CD4-positive, alpha-beta T cell (primary cell): ENCODE results near the gene SLC17A9. TPM values are rescaled to one million over a fixed set of nuclear protein-coding genes. Genes with fewer than 3 reads are reported as not detected.

Experiments used
- ATAC-seq: fragments of 200-7000 bp; cut with Tn5 transposase; one replicate; pipeline ENCODE4 v1.10.0; 2022; ENCODE audit warnings: mild to moderate bottlenecking; ENCODE audit not compliant: poor library complexity
- CTCF ChIA-PET: fragments of 350-600 bp; sonication (Branson Sonifier 250); formaldehyde crosslinking; loops from one replicate; lab custom pipeline; 2021; ENCODE audit warnings: antibody characterized with exemption, inconsistent platforms; lab: Charles Lee
- POLR2A ChIA-PET: fragments of 350-600 bp; sonication (Branson Sonifier 250); formaldehyde crosslinking; loops from one replicate; lab custom pipeline; 2021; ENCODE audit warnings: antibody characterized with exemption, inconsistent platforms; lab: Charles Lee
- DNase-seq, 14 experiments: peaks; one replicate each; pipeline ENCODE4 v3.0.0-alpha.2; 2013 to 2020; ENCODE audit warnings: mixed read lengths in 2 of 14
- H3K27ac ChIP-seq, 2 donors: one replicate each; pipeline versions ENCODE4 v1.5.1 to v1.7.0; 2013; ENCODE audit warnings: low read length in 2 of 2, low read depth in 1 of 2, mild to moderate bottlenecking in 1 of 2
- H3K27me3 ChIP-seq, 2 experiments: 1 replicate in 1 of 2; 2 replicates in 1 of 2; pipeline versions ENCODE4 v1.6.1 to v1.7.0; 2013; ENCODE audit warnings: low read length in 2 of 2, control low read depth in 1 of 2, mild to moderate bottlenecking in 1 of 2, moderate library complexity in 1 of 2; ENCODE audit not compliant: insufficient read depth in 2 of 2, control insufficient read depth in 1 of 2
- H3K36me3 ChIP-seq: one replicate; pipeline ENCODE4 v1.6.1; 2013; ENCODE audit warnings: low read length, control low read depth; ENCODE audit not compliant: insufficient read depth
- H3K4me1 ChIP-seq: one replicate; pipeline ENCODE4 v1.6.1; 2013; ENCODE audit warnings: low read length, control low read depth; ENCODE audit not compliant: insufficient read depth
- H3K4me3 ChIP-seq: one replicate; pipeline ENCODE4 v1.5.1; 2013; ENCODE audit warnings: mild to moderate bottlenecking, low read length, moderate library complexity
- H3K9me3 ChIP-seq, 2 experiments: 1 replicate in 1 of 2; 2 replicates in 1 of 2; pipeline versions ENCODE4 v1.6.1 to v1.7.0; 2013; ENCODE audit warnings: low read length in 2 of 2, mild to moderate bottlenecking in 2 of 2, control low read depth in 1 of 2, moderate library complexity in 1 of 2; ENCODE audit not compliant: control insufficient read depth in 1 of 2, insufficient read depth in 1 of 2
- H3K27ac Mint-ChIP-seq: one replicate; pipeline ENCODE4 v1.8.0; 2020; ENCODE audit warnings: mixed read lengths
- H3K27me3 Mint-ChIP-seq: one replicate; pipeline ENCODE4 v1.8.0; 2021; ENCODE audit warnings: mixed read lengths
- H3K36me3 Mint-ChIP-seq: one replicate; pipeline ENCODE4 v1.8.0; 2021; ENCODE audit warnings: low read depth, mixed read lengths
- H3K4me1 Mint-ChIP-seq: one replicate; pipeline ENCODE4 v1.8.0; 2021; ENCODE audit warnings: low read depth, mixed read lengths
- H3K4me3 Mint-ChIP-seq: one replicate; pipeline ENCODE4 v1.8.0; 2020; ENCODE audit warnings: mild to moderate bottlenecking, mixed read lengths
- H3K9me3 Mint-ChIP-seq: one replicate; pipeline ENCODE4 v1.8.0; 2020; ENCODE audit warnings: mixed read lengths
- CTCF ChIP-seq: fragments of 200-600 bp; IDR thresholded peaks from one replicate; pipeline ENCODE4 v1.8.0; 2022; ENCODE audit warnings: antibody characterized with exemption, mild to moderate bottlenecking
- intact Hi-C, 2 experiments: fragments of 100-400 bp; cut with DNase I in 1 of 2; cut with micrococcal nuclease in 1 of 2; formaldehyde crosslinking; loops; one replicate each; pipeline versions ENCODE4 v1.15.1 to v1.9.0; 2023 to 2025; cut with DNase I, micrococcal nuclease
- total RNA-seq, 174 experiments: library from RNA in 2 of 174; stranded (reverse) in 2 of 174; gene quantifications; one replicate each; pipeline ENCODE4 v1.2.3 and lab custom pipeline; 2021 to 2026

Gene SLC17A9
- total RNA-seq, 2 experiments from 2014 or later = 3.5 to 5.5 TPM

DNA sequence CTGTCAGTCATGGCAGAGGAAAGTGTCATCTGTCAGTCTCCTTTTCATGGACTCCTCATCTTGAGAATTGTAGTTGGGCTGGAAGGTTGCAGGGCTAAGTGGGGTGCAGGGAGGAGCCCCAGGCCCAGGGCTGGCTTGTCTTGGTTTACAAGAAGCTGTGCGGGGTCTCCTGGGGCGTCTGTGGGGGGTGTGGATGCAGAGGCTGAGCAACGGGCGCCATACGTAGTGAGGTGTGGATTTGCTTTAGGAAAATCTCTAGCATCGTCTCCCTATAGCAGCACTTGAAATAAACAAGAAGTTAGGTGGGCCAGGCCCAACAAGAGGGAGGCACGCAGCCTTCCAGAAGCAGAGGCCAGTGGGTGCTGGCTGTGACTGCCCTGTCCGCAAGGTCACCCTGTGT is 1.8 kb upstream of the SLC17A9 start:
- no peak for TF ChIP-seq CTCF
- peaks cover 31% of the 10 kb centered on the region for H3K4me1 Mint-ChIP-seq
- Histone ChIP-seq H3K4me1 (peaks cover 42% of the 10 kb centered on the region), H3K9me3 (peaks cover 0 to 4% of the 10 kb centered on the region in 2 experiments), H3K36me3 (peaks cover 43% of the 10 kb centered on the region), H3K27me3 (no peaks in the 10 kb centered on the region), H3K4me3 (no peak overlapping the region), H3K27ac (no peak overlapping the region)
- no peak overlapping the region for H3K27ac Mint-ChIP-seq
- ChIA-PET CTCF (no interaction called here), POLR2A (interaction anchor here (0.9 kb wide), 1 partner anchor 25 kb away, joined by 4 read pairs; no protein-coding TSS in a partner anchor)
- DNase-seq (no peak), ATAC-seq (no peak)
- no peaks in the 10 kb centered on the region for H3K27me3 Mint-ChIP-seq
- intact Hi-C loops = loop anchor here in 1 of 2 experiments (10.0 kb wide), 1 partner anchor 54 kb away; the partner anchor contains the start of gene BHLHE23
- no peak overlapping the region for H3K4me3 Mint-ChIP-seq
- no peaks in the 10 kb centered on the region for H3K9me3 Mint-ChIP-seq
- H3K36me3 Mint-ChIP-seq = peaks cover 48% of the 10 kb centered on the region

DNA sequence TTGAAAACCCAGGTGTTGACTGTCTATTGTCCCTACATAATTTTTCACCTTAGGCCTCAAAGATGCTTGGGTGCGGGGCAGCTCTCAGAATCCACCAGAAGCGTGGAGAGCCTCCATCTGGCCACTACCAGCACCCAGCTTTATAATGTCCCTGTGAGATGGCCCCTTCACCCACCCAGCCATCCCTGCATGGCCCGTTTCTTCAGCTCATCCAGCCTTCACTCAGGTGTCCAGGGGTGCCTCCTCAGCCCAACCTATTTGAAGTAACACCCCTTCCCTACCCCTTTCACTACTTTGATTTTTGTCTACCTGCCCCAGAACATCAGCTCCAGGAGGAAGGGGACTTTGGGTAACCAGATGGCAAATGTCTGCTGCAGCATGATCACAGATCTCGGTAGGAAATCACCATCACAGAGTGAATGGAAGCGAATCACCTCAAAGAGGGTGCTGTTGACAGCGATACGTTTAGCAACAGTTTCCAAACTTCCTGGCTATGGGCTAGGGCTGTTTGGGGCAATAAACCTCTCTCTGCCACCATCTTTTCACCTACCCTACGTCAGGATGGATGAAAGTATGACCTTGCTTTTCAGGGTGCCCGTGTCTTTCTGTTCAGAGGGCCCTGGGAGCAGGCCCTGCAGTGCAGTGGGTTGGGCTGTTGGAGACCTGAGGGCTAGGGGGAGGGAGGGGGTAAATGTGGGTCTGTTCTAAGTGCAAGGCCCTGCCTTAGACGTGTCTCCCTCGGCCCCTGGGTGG is 1.2 kb upstream of the SLC17A9 start:
- intact Hi-C loops = loop anchor here in 1 of 2 experiments (10.0 kb wide), 1 partner anchor 53 kb away; the partner anchor contains the start of gene BHLHE23
- H3K9me3 ChIP-seq = peaks cover 0 to 9% of the 10 kb centered on the region in 2 experiments
- H3K36me3 ChIP-seq = peaks cover 38% of the 10 kb centered on the region
- Mint-ChIP-seq H3K27ac (peak overlapping the region; percentile 67), H3K9me3 (no peaks in the 10 kb centered on the region), H3K4me3 (no peak overlapping the region), H3K36me3 (peaks cover 43% of the 10 kb centered on the region), H3K27me3 (no peaks in the 10 kb centered on the region), H3K4me1 (peaks cover 31% of the 10 kb centered on the region)
- no peak for DNase-seq
- peaks cover 42% of the 10 kb centered on the region for H3K4me1 ChIP-seq
- H3K27me3 ChIP-seq = no peaks in the 10 kb centered on the region
- ATAC-seq = no peak
- ChIA-PET POLR2A (interaction anchor here (0.9 kb wide), 1 partner anchor 26 kb away, joined by 4 read pairs; no protein-coding TSS in a partner anchor), CTCF (no interaction called here)
- no peak overlapping the region for H3K27ac ChIP-seq
- TF ChIP-seq CTCF = no peak
- no peak overlapping the region for H3K4me3 ChIP-seq

GRCh38 chr20:62951896-62952372 is 575 bp upstream of the SLC17A9 start:
- DNase-seq = no peak
- Mint-ChIP-seq H3K36me3 (peaks cover 37% of the 10 kb centered on the region), H3K27ac (no peak overlapping the region), H3K4me1 (peaks cover 31% of the 10 kb centered on the region), H3K4me3 (no peak overlapping the region), H3K27me3 (no peaks in the 10 kb centered on the region), H3K9me3 (no peaks in the 10 kb centered on the region)
- Histone ChIP-seq H3K4me1 (peaks cover 42% of the 10 kb centered on the region), H3K9me3 (peaks cover 0 to 9% of the 10 kb centered on the region in 2 experiments), H3K27ac (peak overlapping the region in 1 of 2 donors; percentile 15), H3K4me3 (peak overlapping the region; percentile 14), H3K27me3 (no peaks in the 10 kb centered on the region), H3K36me3 (peaks cover 32% of the 10 kb centered on the region)
- ATAC-seq = no peak
- CTCF ChIA-PET = no interaction called here
- intact Hi-C loops = loop anchor here in 1 of 2 experiments (10.0 kb wide), 1 partner anchor 53 kb away; the partner anchor contains the start of gene BHLHE23
- TF ChIP-seq CTCF = no peak
- POLR2A ChIA-PET = no interaction called here
